Raji (cell line): ENCODE data around the gene HSD17B14.
A peak's percentile ranks its signal among the peaks of the same experiment; 100 is the strongest.

ENCODE experiments used
- POLR2A ChIP-seq: IDR thresholded peaks from 2 replicates; pipeline ENCODE4 v1.6.1; 2011; ENCODE audit warnings: low read depth, low read length, control low read depth; ENCODE audit not compliant: insufficient read depth

The HSD17B14 gene

GRCh38 chr19:48810151-48810550, 26.1 kb downstream of the HSD17B14 start:
- TF ChIP-seq POLR2A: no peak

GRCh38 chr19:48807590-48808308, 28.5 kb downstream of the HSD17B14 start:
- TF ChIP-seq POLR2A: no peak

DNA sequence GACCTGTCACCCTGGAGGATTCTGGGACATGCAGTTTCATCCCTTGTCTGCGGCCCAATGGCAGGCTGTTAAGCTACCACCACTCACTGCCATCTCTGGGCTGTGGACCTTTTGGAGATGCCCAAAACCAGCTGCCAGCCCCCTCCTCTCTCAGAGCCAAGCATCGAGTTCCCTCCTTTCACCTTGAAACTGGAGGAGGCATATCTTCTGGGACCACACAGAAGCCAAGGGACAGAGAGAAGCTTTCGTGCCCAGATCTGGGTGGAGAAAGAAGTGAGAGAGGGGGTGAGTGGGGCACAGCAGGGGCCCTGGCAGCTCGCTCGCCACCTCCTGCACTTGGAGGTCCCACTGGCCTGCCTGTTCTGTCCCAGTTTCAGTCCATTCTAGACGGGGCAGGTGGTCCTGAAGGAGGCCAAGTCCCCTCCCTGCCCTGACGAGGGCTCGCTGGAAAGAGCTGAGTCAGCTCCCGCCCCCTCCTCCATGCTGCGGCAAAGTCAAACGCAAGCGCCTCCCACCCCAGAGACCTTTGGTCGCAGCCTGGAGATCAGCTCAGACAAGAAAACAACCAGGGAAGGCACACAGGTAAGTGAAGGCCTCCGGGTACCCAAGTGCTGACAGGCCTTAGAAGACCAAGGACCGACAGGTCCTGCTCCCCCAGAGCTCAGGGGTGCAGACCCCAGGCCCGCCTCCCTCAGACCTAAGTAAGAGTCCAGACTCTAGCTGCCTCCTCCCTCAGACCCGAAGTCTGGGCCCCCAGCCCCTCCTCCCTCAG, 29.3 kb downstream of the HSD17B14 start:
- 0 out of 2 replicates have a peak, but pooled peaks have one; percentile 30 for TF ChIP-seq POLR2A

DNA sequence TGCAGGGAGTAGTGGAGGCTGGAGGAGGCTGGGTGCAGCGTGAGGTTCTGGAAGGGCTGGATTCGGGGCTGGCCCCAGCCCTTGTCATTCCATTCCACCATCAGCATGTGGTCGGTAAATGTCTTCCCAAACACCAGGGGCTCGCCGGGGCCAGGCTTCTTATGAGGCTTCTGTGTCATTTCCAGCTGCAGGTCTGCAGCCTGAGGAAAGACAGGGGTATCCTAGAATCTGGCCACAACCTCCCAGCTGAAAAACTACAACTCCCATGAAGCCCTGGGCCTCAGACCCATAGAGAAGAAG, 29.8 kb downstream of the HSD17B14 start:
- TF ChIP-seq POLR2A: no peak

DNA sequence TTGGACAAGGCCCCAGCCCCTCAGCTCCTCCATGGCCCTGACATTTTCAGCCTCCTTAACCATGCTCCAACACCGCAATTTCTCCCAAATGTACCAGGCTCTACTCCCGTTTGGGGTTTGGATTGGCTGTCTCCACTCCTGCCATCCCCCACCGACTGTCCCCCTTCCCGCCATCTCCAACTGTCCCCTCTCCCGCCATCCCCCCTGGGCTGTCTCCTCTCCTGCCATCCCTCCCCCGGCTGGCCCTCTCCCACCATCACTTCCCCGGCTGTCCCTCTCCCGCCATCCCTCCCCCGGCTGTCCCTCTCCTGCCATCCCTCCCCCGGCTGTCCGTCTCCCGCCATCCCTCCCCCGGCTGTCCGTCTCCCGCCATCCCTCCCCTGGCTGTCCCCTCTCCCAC, 30.8 kb downstream of the HSD17B14 start:
- no peak for TF ChIP-seq POLR2A

DNA sequence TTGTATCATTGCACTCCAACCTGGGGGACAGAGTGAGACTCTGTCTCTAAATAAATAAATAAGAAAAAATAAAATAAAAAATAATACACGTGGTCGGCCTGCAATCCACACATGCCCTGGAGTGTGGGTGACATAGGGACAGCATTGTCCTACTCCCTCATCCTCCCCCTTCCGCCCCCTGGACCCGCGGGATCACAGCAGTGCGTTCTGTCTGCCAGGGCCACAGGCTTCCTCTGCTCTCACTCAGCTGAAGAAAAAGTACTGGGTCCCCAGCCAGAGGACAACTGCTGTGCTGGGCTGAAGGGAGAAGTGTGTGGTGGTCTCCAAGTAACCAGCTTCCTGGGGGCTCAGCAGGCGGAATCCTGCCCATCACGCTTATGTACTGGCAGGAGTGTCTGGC, 31.8 kb downstream of the HSD17B14 start:
- TF ChIP-seq POLR2A: no peak

- no peak for TF ChIP-seq POLR2A
These were observed 33.7 kb downstream of the HSD17B14 start for GRCh38 chr19:48802623-48803022.

- no peak for TF ChIP-seq POLR2A
These were observed 36.7 kb downstream of the HSD17B14 start for GRCh38 chr19:48799358-48800300.

GRCh38 chr19:48798937-48799336, 37.4 kb downstream of the HSD17B14 start:
- no peak for TF ChIP-seq POLR2A

DNA sequence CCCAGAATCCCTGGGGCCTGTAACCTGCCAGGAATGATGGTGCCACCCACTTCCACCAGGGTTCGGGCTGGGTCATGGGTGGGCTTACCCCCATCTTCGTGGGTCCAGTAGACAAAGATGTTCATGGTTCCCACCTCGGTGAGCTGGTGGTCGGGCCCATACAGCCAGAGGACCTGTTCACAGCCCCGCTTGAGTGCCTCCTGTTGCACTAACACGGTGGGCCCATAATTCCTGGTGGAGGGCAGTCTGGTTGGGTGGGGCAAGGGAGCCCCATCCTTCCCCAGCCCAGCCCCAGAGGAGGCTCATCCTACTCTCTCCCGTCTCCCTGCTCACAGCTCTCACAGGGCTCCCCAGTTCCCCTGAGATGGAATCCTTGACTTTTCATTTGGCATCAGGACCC, 39.2 kb downstream of the HSD17B14 start:
- no peak for TF ChIP-seq POLR2A

DNA sequence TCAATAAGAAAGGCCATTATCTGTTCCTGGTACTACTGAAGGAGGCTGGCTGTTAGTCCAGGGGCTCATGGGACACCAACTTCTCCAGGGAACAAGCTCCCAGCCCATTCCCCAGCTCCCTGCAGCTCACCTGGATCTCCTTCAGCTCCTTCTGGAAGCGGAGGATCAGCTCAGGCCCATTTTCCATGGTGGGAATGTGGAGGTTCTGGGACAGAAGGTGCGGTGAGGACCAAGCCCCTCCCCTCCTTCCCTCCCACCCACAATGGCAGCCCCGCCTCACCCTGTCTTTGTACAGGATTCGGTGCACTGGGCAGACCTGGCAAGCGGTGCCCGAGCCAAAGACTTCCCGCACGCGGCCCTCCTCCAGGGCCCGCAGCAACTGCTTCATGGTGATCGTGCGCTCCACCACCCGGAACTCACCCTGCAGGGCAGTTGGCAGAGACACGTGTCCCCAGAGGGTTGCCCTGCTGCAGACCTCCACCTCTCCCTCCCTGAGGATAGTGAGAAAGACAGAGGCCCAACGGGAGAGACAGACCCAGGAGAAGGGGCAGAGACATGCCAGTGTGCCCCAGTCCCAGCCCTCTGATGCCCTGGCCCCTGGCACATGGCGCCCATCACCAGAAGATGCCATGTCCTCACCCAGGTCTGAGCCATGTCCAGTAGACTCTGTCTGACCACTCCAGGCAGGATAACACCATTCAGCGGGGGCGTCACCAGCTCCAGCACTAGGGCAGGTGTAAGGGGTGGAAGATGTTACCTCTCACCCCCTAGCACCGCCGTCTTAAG, 39.8 kb downstream of the HSD17B14 start:
- no peak for TF ChIP-seq POLR2A

DNA sequence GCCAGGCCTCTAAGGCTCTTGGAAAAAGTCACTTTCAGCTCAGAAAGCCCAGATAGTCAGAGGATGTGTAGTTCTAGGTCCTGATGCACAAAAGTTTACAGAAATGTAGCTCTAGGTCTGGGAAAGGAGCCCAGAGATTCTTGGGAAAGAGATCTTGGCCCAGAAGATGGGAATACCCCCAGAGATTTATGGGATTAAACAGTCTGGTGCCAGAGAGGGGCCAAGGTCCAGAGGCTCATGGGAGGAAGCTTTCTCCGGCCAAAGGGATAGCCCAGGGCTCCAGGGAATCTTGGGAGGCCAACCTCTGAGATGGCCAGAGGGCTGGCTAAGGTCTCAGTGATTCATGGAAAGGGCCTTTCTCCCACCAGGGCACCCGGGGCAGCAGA, 40.6 kb downstream of the HSD17B14 start:
- no peak for TF ChIP-seq POLR2A

DNA sequence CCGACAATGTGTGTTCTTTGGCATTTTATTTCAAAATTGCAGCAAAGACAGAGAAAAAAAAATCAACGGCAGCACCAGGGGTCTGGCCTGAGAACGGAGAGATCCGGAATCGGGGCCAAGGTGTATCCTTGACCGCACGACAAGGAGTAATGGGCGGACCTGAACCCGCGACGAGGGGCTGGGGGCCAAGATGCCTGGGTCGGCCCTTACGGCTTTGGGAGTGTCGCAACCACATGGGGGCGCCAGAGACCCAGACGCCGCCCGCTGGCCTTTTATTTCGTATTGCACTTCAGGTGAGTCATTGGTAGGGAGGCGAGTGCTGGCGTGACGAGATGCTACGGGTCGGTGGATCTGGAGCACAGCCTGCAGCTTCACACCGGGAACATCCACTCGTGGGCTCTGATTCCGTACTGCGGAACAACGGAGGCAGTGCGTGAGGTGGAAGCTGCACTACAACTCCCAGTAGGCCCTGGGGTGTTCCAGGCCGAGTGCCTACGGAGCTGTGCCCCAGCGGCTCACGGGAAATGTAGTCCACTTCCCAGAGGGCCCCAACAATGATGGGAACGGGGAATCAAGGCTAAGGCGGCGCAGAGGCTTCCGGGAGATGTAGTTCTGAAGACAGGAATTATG, 41.1 kb downstream of the HSD17B14 start:
- peak; percentile 44 for TF ChIP-seq POLR2A

DNA sequence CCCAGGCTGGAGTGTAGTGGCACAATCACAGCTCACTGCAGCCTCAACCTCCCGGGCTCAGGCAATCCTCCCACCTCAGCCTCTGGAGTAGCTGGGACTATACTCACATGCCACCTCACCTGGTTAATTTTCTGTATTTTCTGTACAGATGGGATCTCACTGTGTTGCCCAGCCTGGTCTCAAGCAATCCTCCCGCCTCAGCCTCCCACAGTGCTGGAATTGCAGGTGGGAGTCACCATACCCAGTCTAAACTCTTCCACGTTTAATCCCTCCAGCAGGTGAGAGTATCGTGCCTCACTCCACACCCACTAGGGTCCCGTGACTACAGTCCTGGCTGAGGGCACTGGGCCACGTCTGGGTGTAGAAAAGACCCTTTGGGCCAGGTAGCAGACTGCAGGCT, 42.0 kb downstream of the HSD17B14 start:
- no peak for TF ChIP-seq POLR2A
